ENCODE results near the gene FERMT3. TPM values are rescaled to one million over a fixed set of nuclear protein-coding genes. Genes with fewer than 3 reads are reported as not detected.

The FERMT3 gene
- total and polyA plus RNA-seq, 2 of the 8 experiments (the other 6 are each of a cell fraction or from before 2014, with no cell fraction given), result 1.4 to 3.7 TPM

GRCh38 chr11:64181506-64182411 is 24.8 kb upstream of the FERMT3 start (continued):
- TF ChIP-seq CHD7 (IDR thresholded peaks at IDR 0.05; ENCODE audit: insufficient replicate concordance, low read length) (no peak), CBX5 (IDR thresholded peaks at IDR 0.05; ENCODE audit: low read depth, low read length) (no peak), EZH2 (IDR thresholded peaks at IDR 0.05; ENCODE audit: low read depth, low read length, severe bottlenecking) (no peak), SIN3A (conservative IDR thresholded peaks at IDR 0.05 in 1 of 2, IDR thresholded peaks at IDR 0.05 in 1 of 2; ENCODE audit: low read depth in 1 of 2, low read length in 2 of 2) (no peak), BCL11A (IDR thresholded peaks at IDR 0.05; ENCODE audit: low read depth in 2 of 2, low read length in 2 of 2) (no peak), POU5F1 (IDR thresholded peaks at IDR 0.05; ENCODE audit: low read depth, low read length) (no peak), SP1 (IDR thresholded peaks at IDR 0.05; ENCODE audit: low read depth, low read length) (no peak), EP300 (IDR thresholded peaks at IDR 0.05; ENCODE audit: borderline replicate concordance in 1 of 2, low read depth in 2 of 2, low read length in 2 of 2) (no peak), MAFK (IDR thresholded peaks at IDR 0.05; ENCODE audit: low read depth, low read length) (no peak)

Data from H1 (cell line).